ENCODE data around the gene UBE2V1.
"Not testable (repeated sequence)": the region's sequence is repeated elsewhere in the genome, so short reads cannot be mapped to it uniquely, and the experiment has no call there.

UBE2V1 gene

DNA sequence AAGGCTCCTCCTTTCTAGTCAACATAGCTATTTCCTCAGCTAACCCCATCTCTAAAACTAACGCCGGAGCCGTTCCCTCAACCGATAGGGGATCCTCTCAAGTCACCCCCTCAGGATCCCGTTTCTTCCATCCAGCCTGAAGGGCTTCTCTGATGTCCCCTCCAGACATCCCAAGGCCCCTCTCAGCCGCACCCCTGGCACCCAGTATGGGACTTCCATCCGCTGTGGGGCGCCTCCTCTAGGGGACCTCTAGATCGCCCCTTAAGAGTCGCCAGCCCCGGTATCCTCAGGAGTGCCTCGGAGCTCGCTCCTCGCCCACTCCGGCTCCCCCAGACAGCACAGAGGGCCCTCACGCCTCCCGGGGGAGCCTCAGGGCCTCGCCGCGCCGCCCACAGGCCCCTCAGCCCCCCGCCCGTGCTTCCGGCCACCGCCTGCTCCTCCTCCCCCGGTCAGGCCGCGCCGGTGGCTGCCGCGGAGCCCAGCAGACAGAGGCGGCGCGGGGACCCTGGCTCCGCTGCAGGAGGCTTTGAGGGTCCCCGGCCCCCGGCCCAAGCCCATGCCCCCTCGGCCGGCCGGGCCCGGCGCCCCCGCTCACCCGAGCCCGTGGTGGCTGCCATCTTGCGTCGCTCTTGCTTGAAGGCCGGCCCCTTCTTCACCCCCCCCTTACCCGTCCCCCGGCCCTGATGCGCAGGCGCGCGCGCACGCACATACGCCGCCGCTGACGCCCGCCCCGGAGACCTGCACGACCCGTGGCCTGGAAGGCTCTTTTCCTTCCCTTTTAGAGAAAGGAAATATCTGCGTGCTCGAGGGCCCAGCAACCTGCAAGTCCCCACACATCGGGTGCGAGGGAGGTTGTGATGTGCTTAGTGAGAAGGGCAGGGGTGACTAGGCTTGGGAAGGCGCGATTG is at the start of gene UBE2V1:
TSS of gene UBE2V1 (minus strand) at position 639 of the 908 bp plus-strand sequence. CDS start at position 617, 22 bp downstream.
- DNase-seq = peak; percentile 60

DNA sequence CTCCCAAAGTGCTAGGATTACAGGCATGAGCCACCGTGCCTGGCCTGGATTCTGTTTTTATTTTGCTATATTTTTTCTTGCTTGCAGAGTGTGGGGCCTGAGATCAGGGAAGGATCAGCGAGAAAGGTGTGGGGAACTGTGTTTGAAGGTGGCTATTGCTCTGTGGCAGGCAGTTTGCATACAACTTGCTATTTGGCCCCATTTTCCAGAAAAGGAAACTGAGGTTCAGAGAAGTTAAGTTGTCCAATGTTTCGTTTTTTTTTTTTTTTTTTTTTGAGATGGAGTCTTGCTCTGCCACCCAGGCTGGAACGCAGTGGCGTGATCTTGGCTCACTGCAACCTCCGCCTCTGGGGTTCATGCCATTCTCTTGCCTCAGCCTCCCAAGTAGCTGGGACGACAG is 48.5 kb upstream of the UBE2V1 start:
- not testable (repeated sequence) for DNase-seq

DNA sequence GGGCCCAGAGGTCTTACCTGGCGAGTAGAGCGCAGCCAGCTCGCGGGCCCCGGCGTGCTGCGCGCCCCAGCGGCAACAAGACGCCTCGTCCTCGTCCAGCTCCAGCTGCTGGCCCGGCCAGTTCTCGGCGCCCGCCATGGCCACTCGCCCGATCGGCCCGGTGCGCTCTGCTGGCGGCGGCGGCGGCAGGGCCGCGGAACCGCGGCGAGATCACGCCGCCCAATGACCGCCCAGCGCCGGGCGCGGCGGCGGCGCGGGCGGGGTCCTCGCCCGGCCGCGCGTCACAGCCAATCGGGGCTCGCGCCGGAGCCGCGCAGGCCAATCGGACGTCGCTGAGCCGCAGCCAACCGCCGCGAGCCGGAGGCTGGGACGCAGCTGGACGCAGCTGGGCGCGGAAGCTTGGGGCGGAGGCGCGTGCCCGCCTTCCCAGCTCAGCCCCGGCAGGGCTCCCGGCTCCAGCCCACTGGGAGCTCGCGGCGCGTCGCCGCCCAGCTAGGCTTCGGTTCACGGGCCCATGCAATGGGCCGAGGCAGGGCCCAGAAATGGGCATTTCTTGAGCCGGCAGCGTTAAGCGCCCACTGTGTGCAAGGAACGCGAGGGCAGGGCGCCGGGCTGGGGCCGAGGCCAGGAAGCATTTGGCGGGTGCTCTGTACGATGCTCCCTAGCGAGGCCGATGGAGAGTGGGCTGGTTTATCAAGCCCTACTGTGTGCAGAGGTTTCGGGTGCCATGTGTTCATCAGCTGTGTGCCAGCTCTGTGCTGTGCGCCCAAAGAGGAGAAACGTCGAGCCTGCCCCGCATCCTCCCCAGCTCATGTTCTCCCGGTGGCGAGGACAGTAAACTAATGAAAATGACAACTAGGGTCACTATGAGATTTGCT is 40.8 kb upstream of the UBE2V1 start, which contains the start of gene PEDS1:
TSS of gene PEDS1 (minus strand) at position 224 of the 878 bp plus-strand sequence. CDS start at position 138, 86 bp downstream.
- peak; percentile 85 for DNase-seq

DNA sequence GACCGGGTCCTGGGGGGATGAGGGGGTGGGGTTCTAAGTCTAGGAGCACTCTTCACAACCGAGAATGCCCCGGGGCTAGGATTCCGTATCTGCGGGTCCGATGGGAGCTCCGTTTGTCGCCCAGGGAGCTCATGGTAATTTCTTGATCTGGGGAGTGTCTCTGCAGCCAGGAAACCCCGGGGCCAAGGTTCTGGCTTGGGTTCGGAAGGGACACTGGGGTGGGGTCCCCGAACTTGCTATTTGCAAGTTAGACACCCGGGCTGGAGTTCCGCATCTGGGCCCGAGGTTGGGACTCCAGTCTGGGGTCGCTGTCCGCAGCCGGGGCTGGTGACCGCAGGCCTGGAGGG is 40.2 kb upstream of the UBE2V1 start:
- no peak for DNase-seq

DNA sequence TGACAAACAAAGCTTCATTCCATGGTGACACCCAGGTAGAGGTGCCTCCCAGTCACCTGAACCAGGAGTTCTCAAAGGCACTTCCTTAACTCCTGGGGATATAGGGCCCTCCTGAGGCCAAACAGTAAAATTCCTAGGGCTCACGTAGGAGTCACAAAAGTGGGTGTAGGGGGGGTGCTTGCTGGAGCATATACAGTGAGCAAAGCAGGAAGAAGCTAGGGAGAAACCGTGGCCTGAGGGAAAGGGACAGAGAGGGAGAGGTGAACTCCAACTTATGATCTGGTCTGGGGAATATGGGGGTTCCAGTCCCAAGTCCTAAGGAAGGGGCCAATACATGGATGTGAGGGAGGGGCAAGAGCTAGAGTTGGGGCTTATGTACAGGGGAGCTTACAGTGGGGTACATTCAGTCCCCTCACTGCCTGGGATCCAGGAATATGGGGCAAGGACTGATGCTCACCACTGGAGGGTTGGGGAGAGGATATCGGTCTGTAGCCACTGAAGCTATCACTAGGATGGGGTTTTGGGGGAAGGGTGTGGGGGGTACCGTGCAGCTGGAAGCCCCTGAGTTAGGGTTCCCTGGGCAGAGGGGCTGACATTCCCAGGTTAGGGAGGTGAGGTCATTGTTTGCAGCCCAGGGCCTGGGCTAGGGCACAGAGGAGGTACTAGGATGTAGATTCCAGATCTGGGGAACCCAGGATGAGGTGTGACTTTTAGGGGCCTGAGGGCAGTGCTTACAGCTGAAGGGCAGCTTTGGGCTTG is 39.6 kb upstream of the UBE2V1 start:
- DNase-seq = no peak

DNA sequence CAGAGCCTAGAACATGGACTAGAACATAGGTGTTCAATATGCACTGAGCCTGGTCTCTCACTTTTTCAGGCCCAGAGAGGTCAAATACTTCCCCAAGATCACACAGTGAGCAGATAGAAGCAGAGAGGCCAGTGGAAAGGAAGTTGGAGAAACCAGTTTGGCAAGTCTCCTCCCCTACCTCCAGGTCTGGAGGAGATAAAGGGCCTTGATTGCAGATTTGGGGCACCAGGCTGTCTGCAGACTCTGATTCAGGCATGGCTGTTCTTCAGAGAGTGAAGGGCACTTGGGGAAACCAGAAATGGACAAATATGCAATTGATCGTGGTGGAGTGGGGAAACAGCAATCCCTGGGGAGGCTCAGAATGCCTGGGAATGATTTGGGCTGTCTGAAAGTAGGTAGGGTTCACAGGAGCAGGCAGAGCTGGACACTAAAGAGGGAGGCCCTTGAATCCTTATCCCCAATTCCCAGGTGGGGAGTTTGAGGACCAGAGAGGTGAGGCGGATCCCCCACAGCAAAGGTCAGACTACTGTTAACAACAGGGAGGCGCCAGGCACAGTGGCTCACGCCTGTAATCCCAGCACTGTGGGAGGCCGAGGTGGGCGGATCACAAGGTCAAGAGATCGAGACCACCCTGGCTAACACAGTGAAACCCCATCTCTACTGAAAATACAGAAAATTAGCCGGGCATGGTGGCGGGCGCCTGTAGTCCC is 38.2 kb upstream of the UBE2V1 start:
- DNase-seq = no peak

DNA sequence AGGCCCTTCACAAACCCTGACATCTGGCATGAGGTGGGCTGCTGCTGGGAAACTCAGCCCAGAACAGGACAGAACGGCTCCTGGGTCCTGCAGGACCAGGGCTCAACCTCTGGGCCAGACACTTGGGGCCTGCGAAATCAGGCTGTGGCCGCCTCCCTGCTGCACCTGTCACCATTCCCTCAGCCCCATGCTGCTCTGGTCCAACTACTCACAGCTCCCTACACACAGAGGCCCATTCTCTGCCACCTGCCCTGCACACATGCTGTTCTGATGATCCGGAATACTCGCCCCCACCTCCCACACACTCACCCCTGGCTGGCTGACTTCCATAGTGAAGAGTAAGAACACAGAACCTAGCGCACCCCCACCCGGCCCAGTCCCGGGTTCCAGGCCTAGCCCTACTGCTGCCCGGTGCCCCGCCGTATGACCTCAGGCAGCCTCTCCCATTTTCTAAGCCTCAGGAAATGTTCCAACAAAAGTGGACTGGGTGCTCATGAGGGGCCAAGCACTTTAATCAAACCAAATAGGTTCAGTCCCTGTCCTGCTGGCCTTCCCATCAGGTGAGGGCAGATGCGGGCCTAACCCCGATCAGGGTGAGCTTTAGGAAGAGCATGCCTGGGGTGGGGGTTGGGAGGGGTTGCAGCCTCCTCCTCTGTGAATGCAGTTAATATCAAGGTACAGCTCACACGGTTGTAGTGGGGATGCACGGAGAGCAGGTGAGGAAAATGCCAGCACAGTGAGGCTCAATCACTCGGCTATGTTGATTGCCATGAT is 36.7 kb upstream of the UBE2V1 start:
- no peak for DNase-seq

DNA sequence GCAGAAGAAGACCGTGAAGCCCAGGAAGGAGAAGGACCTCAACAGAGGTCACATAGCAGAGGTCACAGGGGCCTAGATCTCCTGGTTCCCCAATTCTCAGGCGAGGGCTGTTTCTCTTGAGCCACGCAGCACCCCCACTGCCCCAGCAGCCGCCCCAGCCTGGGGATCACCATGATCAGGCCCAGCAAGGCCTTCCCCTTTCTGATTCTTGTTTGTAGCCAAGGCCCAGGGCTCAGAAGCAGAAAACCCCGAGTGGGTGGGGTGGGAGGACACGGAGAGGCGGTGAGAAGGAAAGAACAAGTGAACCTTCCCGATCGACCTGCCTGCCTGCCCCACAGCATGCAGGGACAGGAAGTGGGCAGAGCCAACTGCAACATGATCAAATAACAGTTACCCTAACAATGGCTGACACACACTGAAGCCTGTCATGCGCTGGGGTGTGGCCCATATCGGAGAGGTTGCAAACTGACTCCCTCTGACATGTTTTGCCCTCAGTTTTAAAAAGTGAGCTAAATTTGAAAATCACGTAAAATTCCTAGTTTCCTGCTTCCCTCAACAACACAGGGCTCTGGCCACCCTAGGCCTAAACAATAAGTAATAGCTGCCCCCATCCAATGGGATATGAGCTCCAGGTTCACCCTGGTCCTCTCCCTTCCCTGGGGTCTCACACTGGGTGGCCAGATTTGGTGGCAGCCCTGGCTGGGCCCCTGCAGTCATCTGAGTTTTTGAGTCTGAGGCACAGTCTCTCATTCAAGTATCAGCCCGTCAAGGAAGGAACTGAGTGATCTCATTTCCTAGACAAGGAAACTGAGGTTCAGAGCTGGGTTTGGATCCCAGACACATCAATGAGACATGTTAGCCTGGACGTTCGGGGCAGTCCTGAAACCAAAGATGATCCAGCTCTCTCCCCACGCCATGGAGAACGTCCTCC is 34.0 kb upstream of the UBE2V1 start:
- no peak for DNase-seq

DNA sequence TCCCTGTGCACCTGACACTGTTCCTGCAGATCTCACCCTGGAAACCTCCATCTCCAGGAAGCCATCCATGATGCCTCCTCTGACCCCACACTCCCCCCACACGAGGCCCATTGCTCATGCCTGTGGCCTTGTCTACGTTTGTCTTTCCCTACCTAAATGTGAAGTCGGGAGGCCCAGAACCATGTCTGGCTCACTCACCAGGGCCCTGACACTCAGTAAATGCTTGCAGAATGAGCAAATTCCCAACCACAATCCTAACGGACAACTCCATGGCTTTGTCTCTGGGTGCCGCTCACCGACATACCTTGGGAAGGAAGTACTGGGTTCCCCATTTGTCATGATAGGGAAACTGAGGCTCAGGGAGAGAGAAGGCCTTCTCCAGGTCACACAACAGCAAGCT is 33.3 kb upstream of the UBE2V1 start:
- DNase-seq = no peak

DNA sequence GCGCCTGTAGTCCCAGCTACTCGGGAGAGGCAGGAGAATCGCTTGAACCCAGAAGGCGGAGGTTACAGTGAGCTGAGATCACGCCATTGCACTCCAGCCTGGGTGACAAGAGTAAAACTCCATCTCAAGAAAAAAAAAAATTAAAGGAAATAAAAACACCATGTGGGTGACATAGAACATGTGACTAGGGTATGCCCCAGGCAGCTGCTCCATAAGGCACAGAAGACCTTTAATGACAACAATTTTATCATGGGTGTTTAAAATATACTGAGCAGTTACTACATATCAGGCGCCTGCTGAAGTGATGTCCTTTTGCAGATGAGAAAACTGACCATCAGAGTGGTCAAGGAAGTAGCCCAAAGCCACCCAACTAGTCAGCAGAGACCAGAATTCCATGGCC is 32.6 kb upstream of the UBE2V1 start:
- no peak for DNase-seq

DNA sequence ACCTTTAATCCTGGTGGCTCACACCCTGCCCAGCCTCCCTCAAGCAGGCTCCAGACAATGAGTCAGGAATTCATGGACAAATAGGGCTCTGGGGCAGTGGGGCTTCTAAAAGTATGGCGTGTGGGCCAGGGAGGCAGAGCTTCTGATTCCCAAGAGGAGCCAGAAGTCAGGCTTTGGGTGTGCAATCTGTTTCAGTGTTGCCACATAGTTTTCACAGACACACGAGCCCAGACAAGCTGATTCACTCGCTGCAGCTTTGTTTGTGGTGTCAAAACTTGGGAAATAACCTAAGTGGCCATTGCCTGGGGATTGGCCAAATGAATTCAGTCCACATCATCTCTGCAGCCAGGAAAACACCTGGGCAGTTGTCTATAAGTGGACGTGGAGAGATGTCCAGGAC is 31.4 kb upstream of the UBE2V1 start:
- peak; percentile 73 for DNase-seq

DNA sequence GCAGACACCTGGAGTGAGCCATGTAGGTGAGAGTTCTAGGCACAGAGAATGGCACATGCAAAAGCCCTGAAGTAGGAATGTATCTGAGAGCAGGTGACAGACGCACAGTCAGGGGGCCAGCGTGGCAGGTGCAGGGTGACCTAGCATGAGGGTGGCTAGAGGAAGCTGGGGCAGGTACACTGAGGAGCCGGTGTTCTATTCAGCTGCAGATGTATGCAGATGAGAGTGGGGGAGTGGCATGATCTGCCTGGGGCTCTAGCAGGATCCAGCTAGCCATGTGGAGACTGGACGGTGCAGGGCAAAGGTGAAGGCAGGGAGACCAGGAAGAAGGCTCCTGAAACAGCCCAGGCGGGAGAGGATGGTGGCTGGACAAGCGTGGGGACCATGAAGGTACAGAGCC is 29.9 kb upstream of the UBE2V1 start:
- DNase-seq = no peak

DNA sequence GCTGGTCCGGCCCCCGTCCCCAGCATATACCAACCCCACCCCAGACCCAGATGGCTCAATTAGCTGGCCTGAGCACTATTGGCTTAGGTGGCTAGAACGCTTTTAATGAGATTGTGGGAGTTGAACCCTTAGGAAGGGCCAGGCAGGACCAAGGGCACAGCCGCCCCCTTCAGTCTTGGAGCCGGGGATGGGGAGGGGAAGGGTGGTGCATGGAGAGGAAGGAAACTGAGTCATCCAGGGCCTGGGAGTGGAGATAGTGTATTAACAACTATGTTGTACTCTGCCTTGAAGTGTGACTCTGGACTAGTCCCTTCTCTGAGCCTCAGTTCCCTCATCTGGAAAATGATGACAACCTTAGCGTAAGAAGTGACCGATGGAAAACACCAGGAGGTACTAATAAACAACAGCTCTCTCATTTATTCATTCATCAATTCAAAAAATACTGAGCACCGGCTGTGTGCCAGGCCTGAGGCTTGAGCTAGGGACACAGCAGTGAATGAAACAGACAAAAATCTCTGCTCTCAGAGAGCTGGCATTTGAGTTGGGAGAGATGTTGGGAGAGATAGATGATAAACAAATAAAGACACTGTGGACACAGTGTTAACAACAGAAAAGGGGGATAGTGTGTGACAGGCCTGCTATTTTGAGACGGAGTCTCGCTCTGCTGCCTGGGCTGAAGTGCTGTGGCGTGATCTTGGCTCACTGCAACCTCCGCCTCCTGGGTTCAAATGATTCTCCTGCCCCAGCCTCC is 29.0 kb upstream of the UBE2V1 start:
- no peak for DNase-seq

DNA sequence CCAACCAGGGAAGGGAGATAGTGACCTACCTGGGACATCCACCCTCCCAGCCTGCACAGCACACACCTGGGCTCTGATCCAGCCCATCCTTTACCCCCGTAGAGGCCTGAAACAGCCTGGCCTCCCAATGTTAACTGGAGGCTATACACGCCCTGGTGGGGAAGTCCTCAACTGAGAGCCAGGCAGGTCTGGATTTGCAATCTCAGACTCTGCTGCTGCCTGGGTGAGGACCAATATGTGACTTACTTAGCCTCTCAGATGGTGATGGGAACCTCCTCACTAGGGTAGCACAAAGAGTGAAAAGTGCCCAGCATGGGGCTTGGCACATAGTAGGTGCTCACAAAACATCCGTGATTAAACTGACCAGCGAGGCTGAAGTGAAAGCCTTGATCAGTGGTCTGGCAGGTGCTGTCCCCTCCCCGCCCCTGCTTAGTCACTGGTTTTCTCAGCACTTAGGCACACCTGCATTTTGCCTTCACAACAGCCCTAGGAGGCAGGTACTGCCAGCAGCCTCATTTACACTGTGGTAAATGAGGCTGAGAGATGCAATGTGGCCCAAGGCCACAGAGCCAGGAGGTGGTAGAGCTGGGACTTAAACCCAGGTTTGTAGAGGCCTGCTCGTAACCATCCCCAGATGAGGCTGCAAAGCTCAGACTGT is 28.2 kb upstream of the UBE2V1 start:
- DNase-seq = no peak

DNA sequence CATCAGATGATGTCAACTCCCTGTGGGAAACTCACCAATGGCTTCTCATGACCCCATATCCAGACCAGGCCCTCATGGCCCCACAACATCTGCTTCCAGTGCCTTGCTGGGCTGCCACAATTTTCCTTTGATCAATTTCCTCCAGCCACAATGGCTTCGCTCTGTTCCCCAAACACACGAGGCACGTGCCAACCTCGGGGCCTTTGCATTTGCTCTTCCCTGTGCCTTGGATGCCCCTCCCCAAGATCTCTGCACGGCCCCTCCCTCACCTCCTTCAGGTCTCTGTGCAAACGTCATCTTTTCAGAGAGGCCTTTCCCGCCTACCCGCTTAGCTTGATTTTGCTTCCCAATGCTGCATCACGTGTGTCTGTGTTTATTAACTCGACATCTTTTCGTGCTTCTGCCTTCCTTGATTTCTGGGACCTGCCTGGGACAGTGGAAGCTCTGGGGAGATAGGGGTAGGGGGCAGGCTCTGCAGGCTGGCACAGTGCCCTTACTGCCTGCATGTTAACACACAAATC is 27.4 kb upstream of the UBE2V1 start:
- no peak for DNase-seq

DNA sequence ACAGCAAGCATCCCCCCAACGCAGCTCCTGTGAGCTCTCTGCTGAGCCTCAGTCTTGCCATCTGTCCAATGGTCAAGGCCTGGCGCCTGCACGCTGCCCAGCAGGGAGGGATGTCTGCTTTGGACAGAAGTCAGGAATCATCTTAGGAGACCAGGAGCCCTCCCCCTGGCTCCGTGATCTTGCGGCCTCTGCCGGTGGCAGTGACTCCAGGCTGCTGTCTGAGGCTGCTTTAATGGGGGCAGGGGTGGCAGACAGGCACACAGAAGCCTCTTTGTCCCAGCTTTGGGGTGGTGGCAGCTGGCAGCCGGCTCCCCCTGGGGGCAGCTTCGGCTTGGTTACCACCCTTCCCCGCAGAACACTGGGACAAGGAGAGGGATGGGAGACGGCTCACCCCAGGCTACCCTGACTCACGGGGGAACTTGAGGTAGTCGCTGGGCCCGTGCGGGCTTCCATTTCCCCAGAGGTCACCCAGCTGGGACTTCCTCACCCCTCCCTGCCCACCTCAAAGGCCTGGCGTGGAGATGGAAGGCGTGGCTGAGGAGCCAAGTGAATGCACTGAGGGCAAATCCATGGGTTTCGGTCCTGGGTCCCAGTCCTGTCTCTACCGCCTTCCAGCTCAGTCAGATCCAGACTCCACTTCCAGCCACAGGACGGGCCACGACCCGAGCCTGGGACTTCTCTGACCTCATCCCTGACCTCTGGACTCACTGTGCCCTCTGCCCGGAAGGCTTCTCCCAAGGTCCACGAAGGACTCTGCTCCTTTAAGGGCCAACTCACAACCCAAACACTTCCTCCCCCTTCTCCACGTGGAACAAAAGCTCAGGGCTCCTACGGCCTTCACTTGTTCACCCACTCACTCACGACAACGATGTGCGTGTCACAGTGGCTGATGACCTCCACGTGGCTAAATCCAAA is 25.8 kb upstream of the UBE2V1 start:
- no peak for DNase-seq

DNA sequence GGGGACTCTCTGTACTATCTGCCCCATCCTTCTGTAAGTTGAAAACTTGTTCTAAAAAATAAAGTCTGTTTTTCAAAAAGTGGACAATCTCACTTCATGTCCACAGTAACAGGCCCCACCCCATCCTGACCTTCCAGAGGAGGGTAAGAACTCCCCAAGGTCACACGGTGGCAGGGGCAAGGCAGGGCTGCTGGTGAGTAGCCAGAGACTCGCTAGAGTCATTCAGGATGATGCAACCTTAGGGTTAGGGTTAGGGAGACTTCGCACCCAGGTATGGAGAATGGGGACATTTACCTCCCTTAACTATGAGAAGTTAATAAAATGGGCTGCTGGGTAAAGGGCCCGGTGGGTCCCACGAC is 25.1 kb upstream of the UBE2V1 start:
- no peak for DNase-seq

DNA sequence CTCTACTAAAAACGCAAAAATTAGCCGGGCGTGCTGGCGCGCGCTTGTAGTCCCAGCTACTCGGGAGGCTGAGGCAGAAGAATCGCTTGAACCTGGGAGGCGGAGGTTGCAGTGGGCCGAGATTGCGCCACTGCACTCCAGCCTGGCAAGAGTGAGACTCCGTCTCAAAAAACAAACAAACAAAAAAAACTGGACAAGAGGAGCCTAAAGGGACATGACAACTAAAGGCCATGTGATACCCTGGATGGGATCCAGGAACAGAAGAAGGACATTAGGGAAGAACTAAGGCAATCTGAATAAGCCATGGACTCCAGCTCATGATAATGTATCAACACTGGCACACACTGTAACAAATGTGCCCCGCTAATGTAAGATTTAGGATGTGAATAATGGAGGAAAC is 24.8 kb upstream of the UBE2V1 start:
- DNase-seq = not testable (repeated sequence)

Data from GOT3 (cell line).